ENCODE data around the gene TGFBR3L. TPM values are rescaled to one million over a fixed set of nuclear protein-coding genes. Genes with fewer than 3 reads are reported as not detected.

Gene TGFBR3L
- total and polyA plus RNA-seq, 10 of the 15 experiments (the other 5 are each of a cell fraction or from before 2014, with no cell fraction given): 0.20 to 0.23 TPM; not detected in 8

- TF ChIP-seq EGR1 (IDR thresholded peaks at IDR 0.05; ENCODE audit: borderline replicate concordance in 1 of 2, low read depth in 2 of 2, low read length in 2 of 2) (peak in 1 of 2 experiments; percentile 65; a peak in 2 of 3 replicates), TCF12 (IDR thresholded peaks at IDR 0.05; ENCODE audit: low read depth, low read length) (0 out of 2 replicates have a peak, but pooled peaks have one; percentile 29), GATAD2B (conservative IDR thresholded peaks at IDR 0.05; ENCODE audit: low read depth) (peak; percentile 60; the same call in 1 of the 2 replicates)
Observed at GRCh38 chr19:7904074-7905020, 10.3 kb upstream of the TGFBR3L start (continued).

DNA sequence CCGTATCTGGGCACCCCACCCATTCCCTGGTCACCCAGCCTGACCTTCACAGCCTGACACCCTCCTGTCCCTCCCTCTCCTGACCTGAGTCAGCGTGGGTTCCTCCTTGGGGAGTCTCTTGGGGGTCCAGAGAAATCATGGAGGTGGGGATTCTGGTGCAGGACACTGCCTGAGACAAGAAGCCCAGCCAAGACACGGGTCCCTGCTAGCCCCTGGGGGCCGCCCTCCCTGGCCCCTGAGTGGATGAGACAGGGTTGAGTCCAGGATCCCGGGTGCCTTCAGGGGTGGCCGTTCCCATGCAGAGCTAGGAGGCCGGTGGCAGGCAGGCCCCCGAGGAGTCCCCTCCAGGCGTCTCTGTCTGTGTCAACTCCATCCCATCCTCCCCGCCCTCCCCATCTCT is 9.4 kb upstream of the TGFBR3L start:
- CTCF ChIA-PET: no interaction called here
- no peak for FAIRE-seq
- ATAC-seq: no peak
- Histone ChIP-seq H3K4me1 (ENCODE audit: control insufficient read depth, insufficient read depth, low read length) (peaks cover 14% of the 10 kb centered on the region), H3K27ac (ENCODE audit: control insufficient read depth, insufficient read depth) (peak overlapping the region; percentile 81; the same call in 1 of the 2 replicates), H3K4me3 (peak overlapping the region; percentile 95), H3K79me2 (ENCODE audit: control insufficient read depth, insufficient read depth, low read length) (peaks cover 36% of the 10 kb centered on the region), H3K4me2 (ENCODE audit: control insufficient read depth, insufficient read depth) (peak overlapping the region; percentile 98), H4K20me1 (ENCODE audit: control insufficient read depth, insufficient read depth) (peaks cover 9% of the 10 kb centered on the region; the same call in 1 of the 2 replicates), H3K9ac (ENCODE audit: control insufficient read depth, insufficient read depth, low read length) (peak overlapping the region; percentile 93), H3K36me3 (ENCODE audit: control insufficient read depth in 2 of 2, insufficient read depth in 2 of 2, low read length in 1 of 2) (peaks cover 0 to 2% of the 10 kb centered on the region in 2 experiments; a peak in 2 of 4 replicates), H3K27me3 (replicated peaks in 1 of 2; ENCODE audit: control insufficient read depth in 2 of 2, insufficient read depth in 2 of 2, low read length in 1 of 2) (no peaks in the 10 kb centered on the region), H3K9me3 (replicated peaks; ENCODE audit: control insufficient read depth, insufficient read depth, low read length) (no peaks in the 10 kb centered on the region), H2AFZ (ENCODE audit: control insufficient read depth, low read depth, low read length) (no peak overlapping the region)
- in situ Hi-C loops (cut with MboI): no loop called here
- WGBS (ENCODE audit: insufficient coverage, insufficient replicate concordance, low lambda C conversion rate, missing lambda C conversion rate): 80% methylated on average over 9 of the region's 10 CpGs
- intact Hi-C loops (cut with micrococcal nuclease; ENCODE audit: unreplicated experiment): loop anchor here (10.0 kb wide), 1 partner anchor 220 kb away; the partner anchor contains the start of gene TRAPPC5
- RAD21 ChIA-PET (ENCODE audit: unreplicated experiment): no interaction called here
- no TSS peak for BruUV-seq (replicated peaks)
- no peak for DNase-seq (ENCODE audit: low read depth, low spot score)
- SMC1A ChIA-PET (ENCODE audit: uncharacterized antibody, unreplicated experiment): no interaction called here
- POLR2A ChIA-PET: no interaction called here
- no peak for TF ChIP-seq E2F8 (IDR thresholded peaks at IDR 0.05; ENCODE audit: low read depth, partially characterized antibody)
- TF ChIP-seq POLR2A (IDR thresholded peaks at IDR 0.05; ENCODE audit: low read depth, low read length): no peak
- TF ChIP-seq, protein P1, sequence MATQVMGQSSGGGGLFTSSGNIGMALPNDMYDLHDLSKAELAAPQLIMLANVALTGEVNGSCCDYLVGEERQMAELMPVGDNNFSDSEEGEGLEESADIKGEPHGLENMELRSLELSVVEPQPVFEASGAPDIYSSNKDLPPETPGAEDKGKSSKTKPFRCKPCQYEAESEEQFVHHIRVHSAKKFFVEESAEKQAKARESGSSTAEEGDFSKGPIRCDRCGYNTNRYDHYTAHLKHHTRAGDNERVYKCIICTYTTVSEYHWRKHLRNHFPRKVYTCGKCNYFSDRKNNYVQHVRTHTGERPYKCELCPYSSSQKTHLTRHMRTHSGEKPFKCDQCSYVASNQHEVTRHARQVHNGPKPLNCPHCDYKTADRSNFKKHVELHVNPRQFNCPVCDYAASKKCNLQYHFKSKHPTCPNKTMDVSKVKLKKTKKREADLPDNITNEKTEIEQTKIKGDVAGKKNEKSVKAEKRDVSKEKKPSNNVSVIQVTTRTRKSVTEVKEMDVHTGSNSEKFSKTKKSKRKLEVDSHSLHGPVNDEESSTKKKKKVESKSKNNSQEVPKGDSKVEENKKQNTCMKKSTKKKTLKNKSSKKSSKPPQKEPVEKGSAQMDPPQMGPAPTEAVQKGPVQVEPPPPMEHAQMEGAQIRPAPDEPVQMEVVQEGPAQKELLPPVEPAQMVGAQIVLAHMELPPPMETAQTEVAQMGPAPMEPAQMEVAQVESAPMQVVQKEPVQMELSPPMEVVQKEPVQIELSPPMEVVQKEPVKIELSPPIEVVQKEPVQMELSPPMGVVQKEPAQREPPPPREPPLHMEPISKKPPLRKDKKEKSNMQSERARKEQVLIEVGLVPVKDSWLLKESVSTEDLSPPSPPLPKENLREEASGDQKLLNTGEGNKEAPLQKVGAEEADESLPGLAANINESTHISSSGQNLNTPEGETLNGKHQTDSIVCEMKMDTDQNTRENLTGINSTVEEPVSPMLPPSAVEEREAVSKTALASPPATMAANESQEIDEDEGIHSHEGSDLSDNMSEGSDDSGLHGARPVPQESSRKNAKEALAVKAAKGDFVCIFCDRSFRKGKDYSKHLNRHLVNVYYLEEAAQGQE (IDR thresholded peaks at IDR 0.05; ENCODE audit: low read depth, low read length): no peak
- no peak for TF ChIP-seq ZSCAN29 (IDR thresholded peaks at IDR 0.05)
- TF ChIP-seq BHLHE40 (IDR thresholded peaks at IDR 0.05; ENCODE audit: borderline replicate concordance in 1 of 2, low read depth in 2 of 2, low read length in 1 of 2): no peak
- TF ChIP-seq MTA2 (IDR thresholded peaks at IDR 0.05; ENCODE audit: low read depth): no peak
- no peak for TF ChIP-seq BCL11A (IDR thresholded peaks at IDR 0.05; ENCODE audit: low read depth, low read length)
- no peak for TF ChIP-seq STAT3 (IDR thresholded peaks at IDR 0.05; ENCODE audit: low read depth, low read length)

All from GM12878 (cell line).